HG03196 (cell line): ENCODE results near the gene SORCS2.

ENCODE experiments used
- ATAC-seq: cut with Tn5 transposase; IDR thresholded peaks from one replicate; pipeline ENCODE4 v1.9.1; 2021; ENCODE audit not compliant: unreplicated experiment

Gene SORCS2

GRCh38 chr4:7299908-7300710 lies 107.8 kb downstream of the SORCS2 start:
- ATAC-seq, result no peak

- ATAC-seq, result no peak
Observed at GRCh38 chr4:7300711-7301095, 108.4 kb downstream of the SORCS2 start.

DNA sequence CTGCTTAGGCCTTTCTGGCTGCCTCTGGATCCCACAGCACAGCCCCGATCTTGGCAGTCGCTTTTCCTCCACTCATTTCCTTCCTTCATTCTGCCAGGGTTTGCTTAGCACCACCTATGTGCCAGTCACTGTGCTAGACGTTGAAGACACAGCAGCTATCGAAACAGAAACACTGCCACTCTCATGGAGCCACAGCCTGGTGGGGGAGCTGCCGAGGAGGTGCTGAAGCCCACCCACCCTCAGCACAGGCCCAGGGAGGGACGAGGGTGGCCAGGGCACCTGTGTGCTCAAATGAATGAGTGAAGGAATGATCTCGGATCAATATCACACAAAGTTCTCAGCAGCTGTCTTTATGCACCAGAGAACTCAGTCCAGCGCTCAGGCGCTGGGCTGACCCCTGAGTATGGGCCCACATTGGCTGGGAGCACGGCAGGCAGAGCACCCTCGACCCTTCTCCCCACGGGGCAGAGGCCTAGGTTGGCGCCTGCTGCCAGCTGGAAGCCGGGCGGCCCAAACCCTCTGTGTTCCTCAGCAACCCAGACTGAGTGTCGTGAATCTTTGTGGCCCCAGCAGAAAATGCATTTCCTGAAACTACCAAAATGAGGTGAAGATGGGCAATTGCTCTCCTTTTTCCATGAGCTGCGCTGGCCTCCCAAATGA lies 108.9 kb downstream of the SORCS2 start:
- no peak for ATAC-seq

- ATAC-seq, result no peak
Observed at GRCh38 chr4:7301846-7302630, 109.7 kb downstream of the SORCS2 start.

GRCh38 chr4:7302781-7303404 lies 110.6 kb downstream of the SORCS2 start:
- no peak for ATAC-seq

GRCh38 chr4:7303561-7303960 lies 111.2 kb downstream of the SORCS2 start:
- ATAC-seq, result no peak

GRCh38 chr4:7304436-7304835 lies 112.1 kb downstream of the SORCS2 start:
- ATAC-seq, result no peak

- ATAC-seq, result no peak
Observed at GRCh38 chr4:7306021-7306965, 114.0 kb downstream of the SORCS2 start.

DNA sequence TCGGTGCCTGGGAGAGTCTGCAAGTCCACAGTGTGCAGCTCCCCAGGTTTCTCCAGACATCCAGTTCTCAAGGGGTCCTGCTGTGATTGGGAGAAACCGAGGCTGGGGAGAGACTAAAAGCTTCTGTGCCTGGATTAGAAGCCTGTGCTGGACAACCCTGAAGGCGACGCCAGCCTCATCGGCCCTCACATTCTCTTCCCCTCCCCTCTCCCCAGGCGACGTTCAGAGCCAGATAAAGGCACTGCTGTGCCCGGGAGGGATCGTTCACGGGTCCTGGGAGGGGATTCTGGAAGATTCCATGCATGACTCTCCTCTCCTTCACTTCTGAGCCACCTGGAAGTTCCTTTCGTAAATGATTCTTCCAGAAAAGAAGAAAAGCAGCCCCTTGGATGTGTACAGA lies 114.6 kb downstream of the SORCS2 start:
- ATAC-seq, result no peak

GRCh38 chr4:7307394-7308099 lies 115.2 kb downstream of the SORCS2 start:
- ATAC-seq, result no peak

DNA sequence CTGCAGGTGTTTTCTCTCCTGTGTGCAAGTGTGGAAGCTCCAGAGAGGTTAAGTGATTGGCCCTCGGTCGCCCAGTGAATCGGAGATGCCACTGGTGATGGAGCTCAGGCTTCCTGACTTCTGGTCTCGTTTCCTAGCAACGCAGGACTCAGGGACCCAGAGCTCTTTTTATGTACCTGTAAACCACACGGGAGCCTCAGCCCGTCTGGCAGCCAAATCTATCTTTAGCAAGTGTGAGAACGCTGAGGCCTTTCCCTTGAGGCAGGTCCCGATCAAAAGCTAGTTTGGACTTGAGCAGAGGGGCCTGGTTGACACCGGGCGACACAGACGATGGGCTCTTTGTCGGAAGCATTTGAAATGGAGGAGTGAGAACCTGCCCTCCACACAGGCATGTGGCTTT lies 116.8 kb downstream of the SORCS2 start:
- no peak for ATAC-seq

DNA sequence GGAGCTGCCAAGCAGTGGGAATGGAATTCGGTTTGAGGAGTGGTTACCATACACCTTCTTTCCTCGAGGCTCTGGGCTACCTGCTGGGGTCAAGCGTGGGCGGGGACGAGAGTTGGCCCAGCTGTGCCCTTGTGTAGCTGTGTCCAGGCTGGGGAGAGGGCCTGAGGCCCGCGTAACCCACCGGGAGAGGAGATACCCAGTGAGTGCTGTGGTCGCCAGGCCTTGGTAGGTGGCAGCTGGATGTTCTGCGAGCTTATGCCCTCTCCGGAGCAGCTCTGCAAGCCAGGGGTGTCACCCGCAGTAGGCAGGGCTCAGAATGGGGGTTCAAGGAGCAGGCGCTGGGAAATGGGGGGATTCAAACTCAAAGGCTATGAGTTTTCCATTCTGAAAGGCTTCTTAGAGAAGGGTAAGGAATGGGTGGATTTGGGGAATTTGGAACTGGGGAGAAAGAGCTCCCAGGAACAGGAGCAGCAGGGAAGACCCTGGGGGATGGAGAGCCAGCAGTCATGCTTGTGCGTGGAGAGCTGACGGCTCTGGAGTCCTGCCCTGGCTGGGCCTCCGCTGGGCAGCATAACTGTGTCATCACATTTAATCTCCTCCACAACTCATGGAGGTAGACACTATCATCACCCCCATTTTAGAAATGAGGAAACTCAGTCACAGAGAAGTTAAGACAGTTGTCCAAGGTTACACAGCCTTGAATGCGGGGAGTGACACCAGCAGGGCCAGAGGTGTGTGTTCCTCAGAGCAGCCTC lies 117.5 kb downstream of the SORCS2 start:
- ATAC-seq, result no peak

DNA sequence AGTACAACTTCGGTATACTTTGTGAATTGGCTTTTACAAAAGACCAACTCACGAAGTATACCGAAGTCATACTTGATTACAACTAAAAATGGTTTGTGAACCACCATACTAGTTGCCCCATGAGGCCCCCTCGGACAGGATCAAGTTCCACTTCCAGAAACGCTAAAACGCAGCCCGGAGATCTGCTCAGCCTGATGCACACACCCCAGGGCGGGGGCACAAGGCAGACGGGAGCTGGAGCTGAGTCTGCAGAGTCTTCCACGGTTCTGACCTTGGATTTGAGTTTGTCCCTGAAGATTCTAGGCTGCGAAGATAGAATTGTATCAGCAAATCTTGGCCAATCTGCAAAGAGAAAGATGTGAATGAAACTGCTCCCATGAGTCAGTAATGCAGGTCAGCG lies 118.1 kb downstream of the SORCS2 start:
- no peak for ATAC-seq

GRCh38 chr4:7311205-7311604 lies 118.9 kb downstream of the SORCS2 start:
- ATAC-seq, result no peak

DNA sequence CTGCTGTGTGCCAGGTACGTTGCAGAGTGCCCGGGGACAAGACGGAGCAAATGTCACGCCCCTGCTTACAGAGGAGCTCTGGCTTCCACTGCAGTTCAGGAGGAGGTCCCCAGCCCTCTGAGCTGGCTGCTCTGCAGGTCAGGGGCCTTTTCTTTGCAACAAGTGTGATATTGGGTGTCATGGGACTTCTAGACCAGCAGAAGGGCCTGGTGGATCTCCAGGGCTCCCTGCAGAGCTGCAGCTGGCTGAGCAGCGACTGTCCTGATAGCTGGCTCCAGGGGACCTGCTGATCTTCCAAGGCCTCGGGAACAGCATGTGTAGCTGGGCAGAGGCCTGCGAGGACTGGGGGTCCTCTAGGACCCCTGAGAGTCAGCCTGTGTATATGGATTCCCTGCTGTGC lies 120.4 kb downstream of the SORCS2 start:
- no peak for ATAC-seq

DNA sequence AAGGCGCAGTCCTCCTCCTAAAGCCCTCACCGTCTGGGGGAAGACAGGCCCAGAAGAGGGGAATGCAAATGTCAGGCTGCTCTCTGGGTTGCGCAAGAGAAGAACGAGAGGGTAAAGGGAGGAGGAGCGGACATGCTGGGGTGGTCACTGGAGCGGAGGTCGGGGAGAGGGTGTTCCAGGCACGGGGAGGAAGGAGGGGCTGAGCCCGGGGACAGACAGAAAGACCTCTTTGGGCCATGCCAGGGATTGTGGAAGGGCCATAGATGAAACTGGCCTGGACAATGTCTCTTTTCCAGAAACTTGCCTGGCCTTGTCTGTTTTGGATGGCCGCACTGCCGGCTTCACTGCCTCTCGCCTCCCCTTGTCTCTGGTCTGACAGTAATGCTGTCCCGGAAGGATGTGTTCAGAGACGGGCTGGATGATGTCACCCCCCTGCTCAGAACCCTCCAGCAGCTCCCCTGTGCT lies 121.0 kb downstream of the SORCS2 start:
- ATAC-seq, result no peak

- no peak for ATAC-seq
Observed at GRCh38 chr4:7313991-7314390, 121.7 kb downstream of the SORCS2 start.

DNA sequence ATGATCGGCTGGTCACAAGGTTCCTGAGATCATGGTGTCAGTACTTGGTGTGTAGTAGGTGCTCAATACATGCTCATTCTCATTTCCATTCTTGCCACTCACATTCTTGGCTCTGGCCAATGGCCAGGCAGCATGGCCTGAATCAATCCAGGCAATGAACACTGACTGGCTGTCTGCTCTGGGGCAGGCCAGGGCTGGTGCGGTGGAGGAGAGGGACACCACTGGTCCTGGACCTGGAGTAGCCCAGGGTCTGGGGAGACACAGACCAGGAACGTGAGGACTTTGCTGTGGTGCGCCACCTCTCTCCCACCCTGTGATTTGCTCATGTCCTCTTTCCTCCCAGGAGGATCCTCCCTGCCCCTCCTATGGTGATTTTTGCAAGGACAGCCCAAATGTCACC lies 122.9 kb downstream of the SORCS2 start:
- ATAC-seq, result no peak

GRCh38 chr4:7315935-7316334 lies 123.6 kb downstream of the SORCS2 start:
- no peak for ATAC-seq
